Activated CD8-positive, alpha-beta memory T cell treated with anti-CD3 and anti-CD28 coated beads for 24 hours (primary cell): ENCODE data around the gene CAST.

ENCODE experiments used
- DNase-seq: peaks from one replicate; pipeline ENCODE4 v3.0.0-alpha.2; 2020

CAST gene

GRCh38 chr5:96823900-96824380 is 161.8 kb downstream of the CAST start:
- no peak for DNase-seq
